ENCODE data around the gene KHDC1.

GRCh38 chr6:73240730-73241129 is 22.3 kb downstream of the KHDC1 start:
- no peak for TF ChIP-seq CTCF (IDR thresholded peaks at IDR 0.05 in 2 of 3, conservative IDR thresholded peaks at IDR 0.05 in 1 of 3; ENCODE audit: borderline replicate concordance in 1 of 3, insufficient read depth in 1 of 3, low read depth in 2 of 3, low read length in 2 of 3)
- TF ChIP-seq ZNF274 (IDR thresholded peaks at IDR 0.05; ENCODE audit: low read depth, low read length), result no peak
- no peak for TF ChIP-seq EZH2 (IDR thresholded peaks at IDR 0.05)
